ENCODE data around the gene MACIR.

The MACIR gene

GRCh38 chr5:103247118-103247517 is 11.4 kb upstream of the MACIR start:
- DNase-seq, result no peak

- no peak for DNase-seq
These were observed 9.5 kb upstream of the MACIR start for GRCh38 chr5:103249068-103249467.

- no peak for DNase-seq
These were observed 3.6 kb upstream of the MACIR start for GRCh38 chr5:103254921-103255320.

- no peak for DNase-seq
These were observed 2.9 kb upstream of the MACIR start for GRCh38 chr5:103255691-103256090.

- no peak for DNase-seq
These were observed 2.4 kb upstream of the MACIR start for GRCh38 chr5:103256178-103256577.

- no peak for DNase-seq
These were observed 568 bp downstream of the MACIR start for GRCh38 chr5:103258957-103259704.

GRCh38 chr5:103259705-103260355 is 1.3 kb downstream of the MACIR start:
- DNase-seq, result peak in 1 of 2 experiments; percentile 7

GRCh38 chr5:103260951-103261350 is 2.4 kb downstream of the MACIR start:
- DNase-seq, result no peak

- no peak for DNase-seq
These were observed 3.9 kb downstream of the MACIR start for GRCh38 chr5:103262422-103262871.

GRCh38 chr5:103263054-103263453 is 4.5 kb downstream of the MACIR start:
- DNase-seq, result no peak

GRCh38 chr5:103264508-103264907 is 5.9 kb downstream of the MACIR start:
- DNase-seq, result no peak

- DNase-seq, result no peak
These were observed 12.0 kb downstream of the MACIR start for GRCh38 chr5:103270581-103270980.

- DNase-seq, result no peak
These were observed 13.2 kb downstream of the MACIR start for GRCh38 chr5:103271570-103272289.

GRCh38 chr5:103272377-103272776 is 13.8 kb downstream of the MACIR start:
- no peak for DNase-seq

GRCh38 chr5:103273952-103274351 is 15.4 kb downstream of the MACIR start:
- DNase-seq, result no peak

GRCh38 chr5:103275851-103276250 is 17.3 kb downstream of the MACIR start:
- DNase-seq, result no peak

- no peak for DNase-seq
These were observed 22.4 kb downstream of the MACIR start for GRCh38 chr5:103280967-103281366.

GRCh38 chr5:103283120-103283519 is 24.6 kb downstream of the MACIR start:
- DNase-seq, result no peak

- DNase-seq, result no peak
These were observed 25.3 kb downstream of the MACIR start for GRCh38 chr5:103283869-103284268.

- DNase-seq, result no peak
These were observed 28.1 kb downstream of the MACIR start for GRCh38 chr5:103286622-103287021.

- no peak for DNase-seq
These were observed 30.5 kb downstream of the MACIR start for GRCh38 chr5:103289024-103289423.

GRCh38 chr5:103290846-103291245 is 32.3 kb downstream of the MACIR start:
- no peak for DNase-seq

GRCh38 chr5:103291606-103292005 is 33.0 kb downstream of the MACIR start:
- DNase-seq, result no peak

GRCh38 chr5:103293099-103293498 is 34.5 kb downstream of the MACIR start:
- DNase-seq, result no peak

All from NCI-H187 (cell line).